ENCODE data around the gene CENPX. TPM values are rescaled to one million over a fixed set of nuclear protein-coding genes. Genes with fewer than 3 reads are reported as not detected.

CENPX gene
- total and polyA plus RNA-seq, 12 donors = 15.8 to 132 (median 23.6) TPM

DNA sequence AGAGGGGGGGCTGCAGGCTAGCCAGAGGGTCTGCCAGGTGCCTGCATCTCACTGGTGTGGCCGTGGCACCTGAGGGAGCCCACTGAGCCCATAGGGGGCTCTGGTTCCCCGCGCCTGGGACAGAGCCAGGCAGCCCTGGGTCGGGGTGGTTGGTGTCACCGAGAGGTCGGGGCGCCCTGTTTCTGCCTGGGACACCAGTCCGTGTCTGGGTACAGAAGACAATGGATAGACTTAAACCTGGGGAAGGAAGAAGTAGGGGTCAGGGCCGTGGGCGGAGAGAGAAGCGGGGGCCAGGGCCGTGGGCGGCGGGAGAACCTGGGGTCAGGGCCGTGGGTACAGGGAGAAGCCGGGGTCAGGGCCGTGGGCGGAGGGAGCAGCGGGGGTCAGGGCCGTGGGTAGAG, 25.9 kb upstream of the CENPX start:
- intact Hi-C loops (cut with DNase I) = loop anchor here in 1 of 10 donors (10.0 kb wide), 1 partner anchor 56 kb away; no protein-coding TSS in a partner anchor
- Histone ChIP-seq H3K9me3 (no peaks in the 10 kb centered on the region), H3K4me1 (peaks cover 12 to 35% (median 27%) of the 10 kb centered on the region in 9 donors), H3K4me3 (no peak overlapping the region), H3K27ac (no peak overlapping the region), H3K27me3 (no peaks in the 10 kb centered on the region), H3K36me3 (peaks cover 0 to 42% (median 13%) of the 10 kb centered on the region in 9 donors)
- DNase-seq (peak in 1 of 2 donors; percentile 8), ATAC-seq (no peak)
- WGBS, 2 donors = 91 to 92% methylated on average over 19 to 20 of the region's 20 CpGs
- TF ChIP-seq, protein P1, sequence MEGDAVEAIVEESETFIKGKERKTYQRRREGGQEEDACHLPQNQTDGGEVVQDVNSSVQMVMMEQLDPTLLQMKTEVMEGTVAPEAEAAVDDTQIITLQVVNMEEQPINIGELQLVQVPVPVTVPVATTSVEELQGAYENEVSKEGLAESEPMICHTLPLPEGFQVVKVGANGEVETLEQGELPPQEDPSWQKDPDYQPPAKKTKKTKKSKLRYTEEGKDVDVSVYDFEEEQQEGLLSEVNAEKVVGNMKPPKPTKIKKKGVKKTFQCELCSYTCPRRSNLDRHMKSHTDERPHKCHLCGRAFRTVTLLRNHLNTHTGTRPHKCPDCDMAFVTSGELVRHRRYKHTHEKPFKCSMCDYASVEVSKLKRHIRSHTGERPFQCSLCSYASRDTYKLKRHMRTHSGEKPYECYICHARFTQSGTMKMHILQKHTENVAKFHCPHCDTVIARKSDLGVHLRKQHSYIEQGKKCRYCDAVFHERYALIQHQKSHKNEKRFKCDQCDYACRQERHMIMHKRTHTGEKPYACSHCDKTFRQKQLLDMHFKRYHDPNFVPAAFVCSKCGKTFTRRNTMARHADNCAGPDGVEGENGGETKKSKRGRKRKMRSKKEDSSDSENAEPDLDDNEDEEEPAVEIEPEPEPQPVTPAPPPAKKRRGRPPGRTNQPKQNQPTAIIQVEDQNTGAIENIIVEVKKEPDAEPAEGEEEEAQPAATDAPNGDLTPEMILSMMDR (IDR thresholded peaks at IDR 0.05) = no peak

DNA sequence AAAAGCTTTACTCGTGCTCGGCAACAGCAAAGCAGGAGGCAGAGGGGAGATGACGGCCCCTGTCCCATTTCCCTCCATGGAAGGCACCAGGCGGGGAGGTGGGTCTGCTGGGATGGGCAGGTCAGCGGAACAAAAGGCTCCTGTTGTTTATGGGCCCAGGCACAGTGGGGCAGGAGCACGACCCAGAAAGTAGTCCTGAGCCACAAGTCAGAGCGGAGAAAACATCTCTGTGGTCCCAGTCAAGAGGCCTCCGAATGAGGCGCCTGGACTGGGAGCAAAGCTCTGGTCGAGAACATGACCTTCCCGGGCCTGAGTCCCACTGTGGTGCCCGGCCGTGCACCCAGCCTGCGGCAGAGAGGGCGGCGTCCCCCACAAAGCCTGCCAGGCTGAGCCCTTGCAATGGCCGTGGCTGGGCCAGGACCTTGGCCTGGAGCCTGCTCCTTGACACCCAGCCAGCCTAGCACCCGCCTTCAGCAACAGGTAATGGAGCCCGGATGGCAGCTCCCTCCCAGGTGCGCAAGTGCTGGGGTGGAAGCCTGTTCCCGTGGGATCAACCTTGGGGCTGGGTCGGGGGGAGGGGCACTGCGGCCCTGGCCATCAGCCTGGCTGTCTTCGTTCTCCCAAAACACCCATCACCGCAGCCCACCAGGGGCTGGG, 25.4 kb upstream of the CENPX start:
- no peak for DNase-seq
- WGBS, 2 donors = 92 to 93% methylated on average over 25 of the region's 25 CpGs
- H3K36me3 ChIP-seq = peaks cover 0 to 36% (median 13%) of the 10 kb centered on the region in 9 donors
- ATAC-seq = no peak
- no peaks in the 10 kb centered on the region for H3K9me3 ChIP-seq
- intact Hi-C loops (cut with DNase I) = loop anchor here in 1 of 10 donors (10.0 kb wide), 1 partner anchor 57 kb away; no protein-coding TSS in a partner anchor
- no peaks in the 10 kb centered on the region for H3K27me3 ChIP-seq
- TF ChIP-seq, protein P1 (IDR thresholded peaks at IDR 0.05) = no peak
- peaks cover 10 to 29% (median 22%) of the 10 kb centered on the region in 9 donors for H3K4me1 ChIP-seq
- no peak overlapping the region for H3K4me3 ChIP-seq
- H3K27ac ChIP-seq = no peak overlapping the region

DNA sequence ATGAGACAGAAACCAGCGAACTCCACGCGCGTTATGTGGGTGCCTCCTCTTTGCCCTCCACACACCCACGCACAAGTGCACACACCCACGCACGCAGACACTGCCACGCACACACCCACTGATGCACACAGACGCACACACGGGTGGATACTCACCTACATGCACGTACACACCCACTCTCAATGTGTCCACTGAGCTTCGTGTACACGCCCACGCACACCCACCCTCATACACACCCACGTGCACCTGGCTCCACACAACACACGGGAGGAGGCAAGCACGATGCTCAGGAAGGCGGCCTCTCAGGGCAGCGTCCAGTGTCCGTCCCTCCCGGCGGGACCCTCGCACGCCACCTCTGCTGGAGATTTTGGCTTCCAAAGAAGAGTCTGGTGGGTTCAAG, 24.7 kb upstream of the CENPX start:
- WGBS, 2 donors = 89 to 95% methylated on average over 24 of the region's 24 CpGs
- peaks cover 0 to 36% (median 13%) of the 10 kb centered on the region in 9 donors for H3K36me3 ChIP-seq
- H3K4me1 ChIP-seq = peaks cover 5 to 23% (median 15%) of the 10 kb centered on the region in 9 donors
- no peak for ATAC-seq
- DNase-seq = peak in 1 of 2 donors; percentile 6
- TF ChIP-seq, protein P1 (IDR thresholded peaks at IDR 0.05) = no peak
- no peak overlapping the region for H3K4me3 ChIP-seq
- no peak overlapping the region for H3K27ac ChIP-seq
- intact Hi-C loops (cut with DNase I) = loop anchor here in 1 of 10 donors (10.0 kb wide), 1 partner anchor 57 kb away; no protein-coding TSS in a partner anchor
- no peaks in the 10 kb centered on the region for H3K27me3 ChIP-seq
- H3K9me3 ChIP-seq = no peaks in the 10 kb centered on the region

DNA sequence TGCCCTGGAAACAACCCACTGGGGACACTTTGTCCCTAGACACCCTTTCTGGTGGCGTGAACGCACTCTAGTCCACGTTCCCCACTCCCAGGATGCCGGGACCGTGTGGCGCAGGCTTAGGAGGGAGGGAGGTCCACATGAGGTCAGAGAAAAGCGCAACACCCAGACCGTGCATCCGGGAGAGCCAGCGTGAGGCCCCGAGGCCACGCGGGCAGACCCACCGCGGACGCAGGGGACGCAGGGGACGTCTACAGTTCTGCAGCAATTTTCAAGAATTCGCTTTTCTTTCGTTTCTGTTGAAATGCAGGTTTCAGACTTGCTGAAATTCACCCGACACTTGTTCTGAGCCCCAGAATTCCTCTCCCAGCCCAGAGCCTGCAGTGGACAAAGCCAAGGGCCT, 24.2 kb upstream of the CENPX start:
- Histone ChIP-seq H3K36me3 (peaks cover 0 to 36% (median 13%) of the 10 kb centered on the region in 9 donors), H3K4me1 (peaks cover 4 to 20% (median 13%) of the 10 kb centered on the region in 9 donors), H3K27ac (no peak overlapping the region), H3K9me3 (no peaks in the 10 kb centered on the region), H3K27me3 (no peaks in the 10 kb centered on the region), H3K4me3 (no peak overlapping the region)
- 92 to 93% methylated on average over 21 of the region's 21 CpGs for WGBS, 2 donors
- intact Hi-C loops (cut with DNase I) = loop anchor here in 1 of 10 donors (10.0 kb wide), 1 partner anchor 58 kb away; no protein-coding TSS in a partner anchor
- peak in 1 of 2 donors; percentile 7 for DNase-seq
- ATAC-seq = no peak
- TF ChIP-seq, protein P1 (IDR thresholded peaks at IDR 0.05) = no peak
